CD14-positive monocyte (primary cell): ENCODE data around the gene UROS. TPM values are rescaled to one million over a fixed set of nuclear protein-coding genes. Genes with fewer than 3 reads are reported as not detected.

Experiments
- DNase-seq, 3 donors: peaks; one replicate each; pipeline ENCODE4 v3.0.0-alpha.2; 2011 to 2022
- H2AFZ ChIP-seq: 2 replicates; pipeline ENCODE4 v1.6.0; 2012; ENCODE audit warnings: mild to moderate bottlenecking, low read depth, low read length, inconsistent platforms; ENCODE audit not compliant: insufficient read depth, poor library complexity, severe bottlenecking
- H3K27ac ChIP-seq, 2 donors: 1 replicate in 1 of 2; 2 replicates in 1 of 2; pipeline ENCODE4 v1.5.1; 2012 to 2013; ENCODE audit warnings: low read length in 2 of 2, control low read depth in 1 of 2, inconsistent platforms in 1 of 2, low read depth in 1 of 2, mild to moderate bottlenecking in 1 of 2
- H3K27me3 ChIP-seq, 2 donors: one replicate each; pipeline versions ENCODE4 v1.6.0 to v1.6.1; 2011 to 2013; ENCODE audit warnings: low read length in 2 of 2; ENCODE audit not compliant: control insufficient read depth in 2 of 2, insufficient read depth in 2 of 2
- H3K36me3 ChIP-seq, 2 donors: replicated peaks in 1 of 2; 1 replicate in 1 of 2; 2 replicates in 1 of 2; pipeline versions ENCODE4 v1.5.1 to v1.6.1; 2012 to 2013; ENCODE audit warnings: low read length in 2 of 2, control low read depth in 1 of 2, inconsistent platforms in 1 of 2, mild to moderate bottlenecking in 1 of 2; ENCODE audit not compliant: insufficient read depth in 2 of 2, control insufficient read depth in 1 of 2
- H3K4me1 ChIP-seq, 2 donors: 1 replicate in 1 of 2; 2 replicates in 1 of 2; pipeline versions ENCODE4 v1.5.1 to v1.6.1; 2012 to 2013; ENCODE audit warnings: low read length in 2 of 2, control low read depth in 1 of 2, inconsistent platforms in 1 of 2, mild to moderate bottlenecking in 1 of 2, moderate library complexity in 1 of 2; ENCODE audit not compliant: insufficient read depth in 2 of 2, control insufficient read depth in 1 of 2
- H3K4me2 ChIP-seq: replicated peaks from 2 replicates; pipeline ENCODE3; 2012; ENCODE audit warnings: low read length, moderate library complexity, mild to moderate bottlenecking; ENCODE audit not compliant: poor library complexity, severe bottlenecking; ENCODE audit errors: extremely low read depth
- H3K4me3 ChIP-seq, 3 experiments: fragments of 200-600 bp in 1 of 3; sonication (generic) in 1 of 3; replicated peaks in 1 of 3; 1 replicate in 2 of 3; 2 replicates in 1 of 3; pipeline ENCODE4 v1.5.1; 2011 to 2013; ENCODE audit warnings: low read length in 3 of 3, mild to moderate bottlenecking in 3 of 3, control low read depth in 2 of 3, low read depth in 2 of 3, inconsistent platforms in 1 of 3, moderate library complexity in 1 of 3
- H3K79me2 ChIP-seq: 2 replicates; pipeline ENCODE4 v1.6.0; 2012; ENCODE audit warnings: mild to moderate bottlenecking, control low read depth, inconsistent platforms, low read length, moderate library complexity; ENCODE audit not compliant: insufficient read depth
- H3K9ac ChIP-seq: 2 replicates; pipeline ENCODE4 v1.6.0; 2017; ENCODE audit warnings: low read length, mild to moderate bottlenecking; ENCODE audit not compliant: insufficient read depth, poor library complexity, severe bottlenecking
- H3K9me3 ChIP-seq, 2 donors: replicated peaks in 1 of 2; 1 replicate in 1 of 2; 2 replicates in 1 of 2; pipeline versions ENCODE4 v1.5.1 to v1.6.1; 2012 to 2013; ENCODE audit warnings: low read length in 2 of 2, control low read depth in 1 of 2; ENCODE audit not compliant: control insufficient read depth in 1 of 2, insufficient read depth in 1 of 2
- H4K20me1 ChIP-seq: 2 replicates; pipeline ENCODE4 v1.6.0; 2012; ENCODE audit warnings: mild to moderate bottlenecking, low read length, control low read depth, moderate library complexity; ENCODE audit not compliant: insufficient read depth
- H3K27ac Mint-ChIP-seq, 7 donors: one replicate each; pipeline ENCODE4 v1.8.0; 2020; ENCODE audit warnings: mild to moderate bottlenecking in 7 of 7, mixed read lengths in 7 of 7, moderate library complexity in 6 of 7, inconsistent platforms in 2 of 7
- H3K27me3 Mint-ChIP-seq, 3 donors: one replicate each; pipeline ENCODE4 v1.8.0; 2021 to 2022; ENCODE audit warnings: low read depth in 3 of 3, mild to moderate bottlenecking in 3 of 3, mixed read lengths in 3 of 3, moderate library complexity in 3 of 3, inconsistent platforms in 1 of 3
- H3K36me3 Mint-ChIP-seq, 2 donors: one replicate each; pipeline ENCODE4 v1.8.0; 2020; ENCODE audit warnings: mixed read lengths in 2 of 2, inconsistent platforms in 1 of 2, mild to moderate bottlenecking in 1 of 2
- H3K4me1 Mint-ChIP-seq: one replicate; pipeline ENCODE4 v1.8.0; 2020; ENCODE audit warnings: mild to moderate bottlenecking, mixed read lengths
- H3K4me3 Mint-ChIP-seq, 2 donors: one replicate each; pipeline ENCODE4 v1.8.0; 2020; ENCODE audit warnings: mild to moderate bottlenecking in 2 of 2, mixed read lengths in 2 of 2, moderate library complexity in 1 of 2
- H3K9me3 Mint-ChIP-seq, 7 donors: one replicate each; pipeline ENCODE4 v1.8.0; 2020 to 2022; ENCODE audit warnings: mixed read lengths in 7 of 7, mild to moderate bottlenecking in 6 of 7, moderate library complexity in 6 of 7, inconsistent platforms in 2 of 7
- CTCF ChIP-seq: fragments of 200-600 bp; IDR thresholded peaks from one replicate; pipeline ENCODE4 v1.8.0; 2022; ENCODE audit warnings: antibody characterized with exemption, mild to moderate bottlenecking
- WGBS: methylation state at CpG from one replicate; pipeline ENCODE4 v1.1.5; 2013; ENCODE audit warnings: missing lambda C conversion rate; ENCODE audit not compliant: insufficient coverage; 5-methylcytosine and 5-hydroxymethylcytosine counted together
- intact Hi-C, 2 donors: fragments of 100-400 bp; cut with micrococcal nuclease; formaldehyde crosslinking; loops; one replicate each; pipeline versions ENCODE4 v1.15.0 to v1.15.1; 2023
- polyA plus RNA-seq, 3 donors: library from polyadenylated mRNA; depleted of rRNA in 1 of 3; unstranded in 2 of 3; stranded (reverse) in 1 of 3; fragments of 300-500 nt in 2 of 3; fragments of >200 nt in 1 of 3; fragmentation: Illumina TruSeq in 2 of 3; gene quantifications; 1 replicate in 2 of 3; 2 replicates in 1 of 3; pipeline ENCODE4 v1.2.3, GENCODE V29; 2012 to 2021

The UROS gene
- polyA plus RNA-seq, 3 donors: 18.1 to 42.3 (median 39.8) TPM

DNA sequence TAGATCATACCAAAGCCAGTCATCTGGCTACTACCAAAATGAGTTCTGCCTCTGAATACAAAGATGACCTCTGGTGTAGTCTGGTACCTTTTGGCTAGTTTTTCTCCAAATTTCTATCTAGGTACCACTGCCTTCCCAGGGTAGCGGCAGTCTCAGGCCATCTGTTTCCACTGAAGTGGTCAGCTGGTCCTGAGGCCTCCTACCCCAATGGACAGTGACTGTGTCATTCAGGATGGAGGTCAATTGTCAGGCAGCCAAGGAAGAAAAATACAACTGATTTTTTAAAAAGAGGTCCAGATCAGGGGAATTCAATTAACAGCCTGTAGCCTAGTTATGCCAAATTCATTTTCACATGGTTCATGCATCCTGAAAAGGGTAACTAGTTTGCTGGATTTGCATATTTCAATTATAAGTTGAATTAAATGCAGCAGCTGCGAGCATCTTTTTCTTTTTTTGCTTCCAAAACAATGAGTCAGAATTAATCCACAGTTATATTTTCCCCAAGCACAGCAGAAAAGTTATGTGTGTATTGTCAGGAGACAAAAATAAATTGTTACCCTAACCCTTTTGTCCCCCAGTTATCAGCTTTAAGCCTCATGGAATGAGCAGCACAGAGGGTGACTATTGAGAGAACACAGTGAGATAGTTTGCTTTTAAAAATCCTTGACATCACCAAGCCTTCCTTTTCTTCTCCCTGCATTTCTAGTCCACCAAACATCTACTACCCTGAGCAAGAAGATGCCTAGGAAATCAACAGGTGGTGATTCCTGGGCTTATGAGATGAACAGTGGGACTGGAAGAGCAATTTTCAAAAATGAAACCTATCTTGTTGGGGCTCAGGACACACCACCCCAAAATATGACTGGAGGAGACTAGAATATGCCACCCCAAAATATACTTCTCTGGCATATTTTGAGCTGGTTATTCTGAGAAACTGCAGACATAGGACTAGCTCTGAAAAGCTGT, 28.0 kb upstream of the UROS start:
- Histone ChIP-seq H3K4me3 (no peak overlapping the region), H3K27ac (no peak overlapping the region), H3K9ac (no peak overlapping the region), H2AFZ (no peak overlapping the region), H3K9me3 (no peaks in the 10 kb centered on the region), H3K36me3 (peaks cover 32 to 71% of the 10 kb centered on the region in 2 donors), H4K20me1 (no peaks in the 10 kb centered on the region), H3K4me2 (no peak overlapping the region), H3K4me1 (no peaks in the 10 kb centered on the region), H3K79me2 (no peaks in the 10 kb centered on the region), H3K27me3 (no peaks in the 10 kb centered on the region)
- H3K27me3 Mint-ChIP-seq: peaks cover 0 to 1% (median 0%) of the 10 kb centered on the region in 3 donors
- H3K9me3 Mint-ChIP-seq: no peaks in the 10 kb centered on the region
- DNase-seq: no peak
- H3K4me1 Mint-ChIP-seq: no peaks in the 10 kb centered on the region
- no peak overlapping the region for H3K27ac Mint-ChIP-seq
- no peak for TF ChIP-seq CTCF
- WGBS: no CpG with 5 or more reads among the region's 2 CpGs
- intact Hi-C loops: no loop called here
- peaks cover 59 to 71% of the 10 kb centered on the region in 2 donors for H3K36me3 Mint-ChIP-seq
- H3K4me3 Mint-ChIP-seq: no peak overlapping the region

DNA sequence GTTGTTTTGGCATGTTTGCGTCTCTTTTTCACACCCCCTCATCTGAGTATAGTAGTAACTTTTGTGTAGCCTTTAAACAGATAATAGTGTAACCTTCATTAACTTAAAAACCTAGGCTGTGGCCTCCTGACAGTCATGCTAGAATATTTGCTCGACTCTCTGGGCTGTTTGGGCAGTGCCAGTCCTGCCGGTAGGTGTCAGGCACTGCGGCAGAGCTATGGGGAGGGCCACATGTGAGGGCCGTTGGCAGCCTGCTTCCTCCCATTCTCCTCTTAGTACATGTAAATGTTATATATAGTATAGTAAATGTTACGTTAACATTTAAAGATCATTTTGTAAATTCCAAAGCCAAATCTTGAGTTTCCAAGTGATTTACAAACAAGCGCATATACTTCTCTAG, 26.4 kb upstream of the UROS start:
- Mint-ChIP-seq H3K9me3 (no peaks in the 10 kb centered on the region), H3K4me3 (no peak overlapping the region), H3K4me1 (no peaks in the 10 kb centered on the region), H3K36me3 (peaks cover 57 to 65% of the 10 kb centered on the region in 2 donors), H3K27ac (no peak overlapping the region), H3K27me3 (peaks cover 0 to 2% (median 1%) of the 10 kb centered on the region in 3 donors)
- Histone ChIP-seq H3K27ac (no peak overlapping the region), H3K9me3 (no peaks in the 10 kb centered on the region), H3K4me1 (no peaks in the 10 kb centered on the region), H2AFZ (no peak overlapping the region), H3K4me3 (no peak overlapping the region), H3K4me2 (no peak overlapping the region), H3K36me3 (peaks cover 35 to 87% of the 10 kb centered on the region in 2 donors), H3K27me3 (no peaks in the 10 kb centered on the region), H4K20me1 (no peaks in the 10 kb centered on the region), H3K79me2 (no peaks in the 10 kb centered on the region), H3K9ac (no peak overlapping the region)
- intact Hi-C loops: no loop called here
- TF ChIP-seq CTCF: no peak
- 100% methylated on average over 2 of the region's 7 CpGs for WGBS
- no peak for DNase-seq
